Tibial nerve (tissue), 4 donors: Measurements from ENCODE around the gene SLC4A7. TPM values are rescaled to one million over a fixed set of nuclear protein-coding genes. Genes with fewer than 3 reads are reported as not detected.
"Not testable (repeated sequence)": the region's sequence is repeated elsewhere in the genome, so short reads cannot be mapped to it uniquely, and the experiment has no call there.

Source experiments
- DNase-seq, 2 donors: peaks; one replicate each; pipeline ENCODE4 v3.0.0-alpha.2; 2019; ENCODE audit warnings: low spot score in 2 of 2
- H3K27ac ChIP-seq, 4 donors: fragments of 200-600 bp; sonication (generic) in 3 of 4; one replicate each; pipeline ENCODE4 v1.5.1; 2017 to 2019; ENCODE audit warnings: mild to moderate bottlenecking in 1 of 4
- H3K27me3 ChIP-seq, 2 donors: fragments of 200-600 bp; sonication (generic) in 1 of 2; one replicate each; pipeline versions ENCODE4 v1.5.1 to v1.6.0; 2017 to 2019
- H3K36me3 ChIP-seq, 3 donors: fragments of 200-600 bp; sonication (generic); one replicate each; pipeline ENCODE4 v1.5.1; 2018 to 2019
- H3K4me1 ChIP-seq, 4 donors: fragments of 200-600 bp; sonication (generic) in 3 of 4; one replicate each; pipeline ENCODE4 v1.5.1; 2017 to 2019
- H3K4me3 ChIP-seq, 4 donors: fragments of 200-600 bp; sonication (generic) in 3 of 4; one replicate each; pipeline ENCODE4 v1.5.1; 2017 to 2019; ENCODE audit warnings: mild to moderate bottlenecking in 1 of 4, moderate library complexity in 1 of 4
- H3K9me3 ChIP-seq, 4 donors: fragments of 200-600 bp; sonication (generic) in 3 of 4; one replicate each; pipeline ENCODE4 v1.5.1; 2017 to 2019
- EP300 ChIP-seq, 2 donors: sonication (generic); formaldehyde crosslinking; IDR thresholded peaks; one replicate each; pipeline ENCODE4 v1.6.1; 2017; ENCODE audit warnings: antibody characterized with exemption in 2 of 2, mild to moderate bottlenecking in 1 of 2
- POLR2A ChIP-seq, 2 donors: fragments of 450-650 bp; IDR thresholded peaks; one replicate each; pipeline ENCODE4 v1.6.1; 2017; ENCODE audit warnings: antibody characterized with exemption in 2 of 2, mild to moderate bottlenecking in 2 of 2, moderate library complexity in 2 of 2
- WGBS, 2 donors: methylation state at CpG; one replicate each; pipeline ENCODE4 v1.1.5; 2018; 5-methylcytosine and 5-hydroxymethylcytosine counted together
- total RNA-seq, 4 donors: library from RNA; depleted of rRNA; stranded (reverse); fragments of >200 nt; gene quantifications; one replicate each; pipeline ENCODE4 v1.1.0, GENCODE V29; 2016
- TF ChIP-seq, protein P1 (sequence below), 5 experiments: fragments of 200-600 bp in 3 of 5; fragments of 450-650 bp in 2 of 5; sonication (generic) in 3 of 5; IDR thresholded peaks; one replicate each; pipeline ENCODE4 v1.5.1; 2016 to 2019; ENCODE audit warnings: antibody characterized with exemption in 5 of 5, mild to moderate bottlenecking in 3 of 5, moderate library complexity in 2 of 5

Gene SLC4A7
- total RNA-seq, 4 donors from 2014 or later = 29.9 to 44.7 (median 40.3) TPM

DNA sequence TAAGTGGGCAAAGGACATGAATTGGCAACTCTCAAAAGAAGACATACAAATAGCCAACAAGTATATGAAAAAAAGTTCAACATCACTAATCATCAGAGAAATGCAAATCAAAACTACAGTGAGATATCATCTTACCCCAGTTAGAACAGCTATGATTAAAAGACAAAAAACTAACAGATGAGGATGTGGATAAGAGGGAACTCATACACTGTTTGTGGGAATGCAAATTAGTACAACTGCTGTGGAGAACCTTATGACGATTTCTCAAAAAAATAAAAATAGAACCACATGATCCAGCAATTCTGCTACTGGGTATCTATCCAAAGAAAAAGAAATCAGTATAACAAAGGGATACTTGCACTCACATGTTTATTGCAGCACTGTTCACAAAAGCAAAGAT lies 143.7 kb downstream of the SLC4A7 start:
- H3K4me1 ChIP-seq = no peaks in the 10 kb centered on the region
- no peaks in the 10 kb centered on the region for H3K27me3 ChIP-seq
- DNase-seq = no peak
- no peak for TF ChIP-seq EP300 (IDR thresholded peaks at IDR 0.05)
- TF ChIP-seq POLR2A (IDR thresholded peaks at IDR 0.05) = no peak
- TF ChIP-seq, protein P1, sequence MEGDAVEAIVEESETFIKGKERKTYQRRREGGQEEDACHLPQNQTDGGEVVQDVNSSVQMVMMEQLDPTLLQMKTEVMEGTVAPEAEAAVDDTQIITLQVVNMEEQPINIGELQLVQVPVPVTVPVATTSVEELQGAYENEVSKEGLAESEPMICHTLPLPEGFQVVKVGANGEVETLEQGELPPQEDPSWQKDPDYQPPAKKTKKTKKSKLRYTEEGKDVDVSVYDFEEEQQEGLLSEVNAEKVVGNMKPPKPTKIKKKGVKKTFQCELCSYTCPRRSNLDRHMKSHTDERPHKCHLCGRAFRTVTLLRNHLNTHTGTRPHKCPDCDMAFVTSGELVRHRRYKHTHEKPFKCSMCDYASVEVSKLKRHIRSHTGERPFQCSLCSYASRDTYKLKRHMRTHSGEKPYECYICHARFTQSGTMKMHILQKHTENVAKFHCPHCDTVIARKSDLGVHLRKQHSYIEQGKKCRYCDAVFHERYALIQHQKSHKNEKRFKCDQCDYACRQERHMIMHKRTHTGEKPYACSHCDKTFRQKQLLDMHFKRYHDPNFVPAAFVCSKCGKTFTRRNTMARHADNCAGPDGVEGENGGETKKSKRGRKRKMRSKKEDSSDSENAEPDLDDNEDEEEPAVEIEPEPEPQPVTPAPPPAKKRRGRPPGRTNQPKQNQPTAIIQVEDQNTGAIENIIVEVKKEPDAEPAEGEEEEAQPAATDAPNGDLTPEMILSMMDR (IDR thresholded peaks at IDR 0.05) = no peak
- no peak overlapping the region for H3K27ac ChIP-seq
- WGBS, 2 donors = 59 to 63% methylated on average over 1 of the region's 1 CpG
- H3K36me3 ChIP-seq = no peaks in the 10 kb centered on the region
- peaks cover 0 to 5% (median 0%) of the 10 kb centered on the region in 4 donors for H3K9me3 ChIP-seq
- no peak overlapping the region for H3K4me3 ChIP-seq

DNA sequence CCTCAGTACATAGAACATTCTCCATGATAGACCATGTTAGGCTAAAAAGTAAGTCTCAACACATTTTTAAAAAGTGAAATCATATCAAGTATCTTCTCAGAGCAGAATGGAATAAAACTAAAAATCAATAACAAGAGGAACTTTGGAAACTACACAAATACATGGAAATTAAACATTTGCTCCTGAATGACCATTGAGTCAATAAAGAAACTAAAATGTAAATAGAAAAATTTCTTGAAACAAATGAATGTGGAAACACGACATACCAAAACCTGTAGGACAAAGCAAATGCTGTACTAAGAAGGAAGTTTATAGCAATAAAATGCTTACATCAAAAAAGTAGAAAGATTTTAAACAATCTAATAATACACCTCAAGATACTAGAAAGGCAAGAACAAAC lies 148.6 kb downstream of the SLC4A7 start:
- TF ChIP-seq, protein P1 (IDR thresholded peaks at IDR 0.05) = no peak
- no peak for TF ChIP-seq EP300 (IDR thresholded peaks at IDR 0.05)
- TF ChIP-seq POLR2A (IDR thresholded peaks at IDR 0.05) = no peak
- Histone ChIP-seq H3K4me1 (no peaks in the 10 kb centered on the region), H3K4me3 (no peak overlapping the region), H3K36me3 (no peaks in the 10 kb centered on the region), H3K9me3 (peaks cover 0 to 5% (median 0%) of the 10 kb centered on the region in 4 donors), H3K27me3 (no peaks in the 10 kb centered on the region), H3K27ac (no peak overlapping the region)
- no peak for DNase-seq
- WGBS, 2 donors = 79 to 80% methylated on average over 1 of the region's 1 CpG

DNA sequence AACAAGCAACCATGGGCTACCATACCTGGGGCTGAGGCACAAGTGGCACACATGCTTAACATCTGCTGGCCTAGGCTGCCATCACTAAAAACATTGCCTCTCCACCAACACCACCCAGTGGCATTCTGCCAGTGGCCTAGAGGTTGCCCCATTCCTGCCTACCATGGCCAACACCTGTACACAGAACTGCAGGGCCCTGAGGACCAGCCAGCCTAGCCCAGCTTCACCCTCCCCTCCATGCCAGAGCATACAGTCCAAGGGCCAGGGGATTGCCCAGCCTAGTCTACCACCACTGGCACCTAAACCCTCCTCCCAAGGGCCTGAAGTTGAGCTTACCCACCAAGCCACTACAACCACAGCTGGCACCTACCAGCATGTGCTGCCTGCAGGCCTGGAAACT lies 150.3 kb downstream of the SLC4A7 start:
- H3K4me1 ChIP-seq = no peaks in the 10 kb centered on the region
- H3K27me3 ChIP-seq = no peaks in the 10 kb centered on the region
- no peak overlapping the region for H3K4me3 ChIP-seq
- no peaks in the 10 kb centered on the region for H3K36me3 ChIP-seq
- DNase-seq = no peak
- peaks cover 0 to 7% (median 0%) of the 10 kb centered on the region in 4 donors for H3K9me3 ChIP-seq
- H3K27ac ChIP-seq = no peak overlapping the region
- no peak for TF ChIP-seq EP300 (IDR thresholded peaks at IDR 0.05)
- TF ChIP-seq, protein P1 (IDR thresholded peaks at IDR 0.05) = no peak
- TF ChIP-seq POLR2A (IDR thresholded peaks at IDR 0.05) = no peak

DNA sequence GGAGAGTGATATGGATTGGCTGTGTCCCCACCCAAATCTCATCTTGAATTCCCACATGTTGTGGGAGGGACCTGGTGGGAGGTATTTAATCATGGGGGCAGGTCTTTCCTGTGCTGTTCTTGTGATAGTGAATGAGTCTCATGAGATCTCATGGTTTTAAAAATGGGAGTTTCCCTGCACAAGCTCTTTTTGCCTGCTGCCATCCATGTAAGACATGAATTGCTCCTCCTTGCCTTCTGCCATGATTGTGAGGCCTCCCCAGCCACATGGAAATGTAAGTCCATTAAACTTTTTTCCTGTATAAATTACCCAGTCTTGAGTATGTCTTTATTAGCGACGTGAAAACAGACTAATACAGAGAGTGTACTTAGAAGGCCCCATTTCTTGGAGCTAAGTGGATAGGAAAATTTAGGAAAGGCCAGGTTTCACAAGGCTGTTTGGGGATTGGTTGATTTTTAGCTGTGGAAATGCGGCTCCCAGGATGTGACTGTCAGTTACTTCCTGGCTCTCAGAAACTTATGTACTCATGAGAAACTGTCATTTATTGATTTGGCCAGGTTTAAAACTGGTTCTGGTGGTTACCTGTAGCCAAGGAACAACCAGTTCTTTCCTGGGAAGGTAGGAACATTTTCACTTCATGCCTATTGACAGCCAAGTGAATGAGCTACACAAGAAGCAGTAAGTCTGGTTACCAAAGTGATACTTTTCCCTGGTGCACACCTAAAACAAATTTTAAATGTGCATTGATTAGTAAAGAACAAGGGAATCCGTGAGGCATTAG lies 155.0 kb downstream of the SLC4A7 start:
- H3K9me3 ChIP-seq, H3K4me3 ChIP-seq, H3K36me3 ChIP-seq, DNase-seq, H3K27me3 ChIP-seq, H3K27ac ChIP-seq: not testable (repeated sequence)
- 94 to 95% methylated on average over 4 of the region's 4 CpGs for WGBS, 2 donors
- peaks cover 0 to 18% (median 6%) of the 10 kb centered on the region in 4 donors for H3K4me1 ChIP-seq

DNA sequence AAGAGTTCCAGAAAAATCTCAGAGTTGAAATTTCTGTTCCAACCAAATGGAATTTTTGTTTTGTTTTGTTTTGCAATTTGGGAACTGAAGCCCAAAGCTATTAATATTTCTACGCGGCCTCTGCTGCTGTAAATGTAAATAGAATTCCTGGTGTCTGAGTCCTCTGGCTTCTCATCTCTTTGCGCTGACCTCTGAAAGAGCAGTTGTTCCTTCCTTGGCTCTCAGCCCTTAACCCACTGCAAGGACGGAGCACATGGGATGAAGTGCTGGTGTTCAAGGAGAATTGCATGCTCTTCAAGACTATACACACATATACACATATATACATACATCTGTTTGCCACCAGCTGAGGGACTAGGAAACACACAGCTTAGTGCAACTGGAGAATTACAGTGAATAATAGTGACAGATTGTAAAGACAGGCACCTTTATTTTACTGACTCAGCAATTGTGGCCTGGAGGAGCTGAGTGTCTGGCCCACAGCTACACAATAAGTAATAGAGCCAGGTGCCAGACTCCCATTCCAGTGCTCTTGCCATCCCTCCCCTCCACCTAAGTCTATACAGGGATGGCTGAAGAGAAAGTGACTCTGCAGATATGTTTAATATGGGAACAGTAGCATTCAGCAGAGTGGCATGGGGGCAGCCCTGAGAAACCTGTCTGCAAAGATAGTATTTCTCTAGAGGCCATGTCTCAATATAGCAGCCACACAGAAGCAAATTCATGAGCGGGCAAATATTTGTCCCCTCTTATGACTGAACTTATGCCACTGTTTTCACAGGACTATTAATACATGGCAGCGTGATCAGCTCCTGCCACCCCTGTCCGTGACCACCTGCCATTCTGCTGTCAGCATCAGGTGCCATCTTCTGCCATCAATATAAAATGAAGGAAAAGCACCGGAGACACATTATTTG lies 157.3 kb downstream of the SLC4A7 start:
- TF ChIP-seq POLR2A (IDR thresholded peaks at IDR 0.05) (no peak), EP300 (IDR thresholded peaks at IDR 0.05) (no peak)
- TF ChIP-seq, protein P1 (IDR thresholded peaks at IDR 0.05) = no peak
- no peak overlapping the region for H3K4me3 ChIP-seq
- 54 to 55% methylated on average over 8 of the region's 8 CpGs for whole genome bisulfite sequencing, 2 donors
- peaks cover 0 to 3% (median 0%) of the 10 kb centered on the region in 4 donors for H3K9me3 ChIP-seq
- H3K4me1 ChIP-seq = peaks cover 0 to 18% (median 6%) of the 10 kb centered on the region in 4 donors
- H3K36me3 ChIP-seq = no peaks in the 10 kb centered on the region
- peak in 1 of 2 donors; percentile 15 for DNase-seq
- H3K27me3 ChIP-seq = no peaks in the 10 kb centered on the region
- no peak overlapping the region for H3K27ac ChIP-seq
